Heart left ventricle (tissue), 13 donors: ENCODE measurements around the gene ANGPTL5.

Experiments used
- CTCF ChIP-seq, 12 donors: fragments of 200-600 bp; sonication (generic) in 4 of 12; IDR thresholded peaks; one replicate each; pipeline versions ENCODE4 v1.5.0 to v1.8.0; 2018 to 2022; ENCODE audit warnings: antibody characterized with exemption in 12 of 12, mild to moderate bottlenecking in 5 of 12
- POLR2A ChIP-seq, 2 donors: fragments of 450-650 bp; IDR thresholded peaks; one replicate each; pipeline ENCODE4 v1.6.1; 2017; ENCODE audit warnings: antibody characterized with exemption in 2 of 2, mild to moderate bottlenecking in 2 of 2, moderate library complexity in 2 of 2
- donor health status: ischemic (EF 13 %, LVEDD 7.1; RV severe dilation, severe dysfunction).
- donor health status: DM: no; HTN: yes; CAD: no.
- donor health status: DM: no; HTN: no; CAD: no.
- donor health status: ischemic (EF 25% LVEDD 6.9; RV normal size, moderate dysfunction).
- donor health status: ischemic (EF 25% LVEDD 5.7; RV mildly dilated, moderate dysfunction).
- donor health status: ischemic (EF 35%, LVEDD 5.7; RV mildly dilated, moderate dysfunction).
- donor health status: nonischemic (EF 11% LVEDD 7.7; RV severe dilation, severe dysfunction).
- donor health status: DM: yes; HTN: yes; CAD: no.
- donor health status: PGD.
- donor health status: ischemic (EF 29% LVEDD 5.4; RV normal size, mild dysfunction).
- donor health status: nonischemic (EF 23%, LVEDD 6.1; RV moderate dilation, normal function).

GRCh38 chr11:101914738-101915426 is 1.4 kb downstream of the ANGPTL5 start, which contains the start of gene CEP126:
- TF ChIP-seq CTCF (IDR thresholded peaks at IDR 0.05) (peak; percentile 15 to 75 (median 40)), POLR2A (IDR thresholded peaks at IDR 0.05) (peak in 1 of 2 donors; percentile 17)
